Epidermal melanocyte (primary cell): ENCODE results near the gene PTPRB.

Experiments
- DNase-seq: peaks from one replicate; pipeline ENCODE4 v3.0.0; 2011; ENCODE audit warnings: low spot score; ENCODE audit not compliant: insufficient read length

PTPRB gene

DNA sequence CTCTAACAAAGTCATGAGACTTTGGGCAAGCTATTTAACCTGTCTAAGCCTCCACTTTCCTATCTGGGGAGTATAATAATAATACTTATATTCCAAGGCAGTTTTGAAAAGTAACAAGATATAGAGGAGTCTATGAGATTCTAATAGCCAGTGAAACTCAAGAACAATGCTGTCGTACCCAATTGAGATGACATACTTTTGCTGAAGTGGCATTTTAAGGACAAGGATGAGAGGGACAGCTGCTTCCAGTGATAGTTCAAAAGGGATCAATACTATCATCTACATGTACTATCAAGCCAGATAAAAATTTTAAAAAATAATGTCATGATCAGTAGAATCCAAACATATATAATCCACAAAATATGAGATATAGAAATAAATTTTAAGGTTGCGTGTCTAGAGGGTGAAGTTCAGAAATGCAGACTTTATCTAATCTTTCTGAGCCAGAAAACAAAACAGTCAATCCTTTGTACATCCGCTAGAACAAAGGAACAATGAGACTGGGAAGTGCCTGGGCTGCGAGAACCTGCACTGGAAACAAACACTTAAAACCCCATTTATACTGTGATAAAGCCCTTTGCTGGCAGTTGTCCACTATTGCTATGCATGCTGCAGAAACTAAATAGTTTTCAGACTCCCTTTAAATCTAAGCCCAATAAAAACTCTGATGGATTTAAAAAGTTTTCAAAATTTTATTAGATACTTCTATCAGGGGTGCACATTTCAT is 38.6 kb downstream of the PTPRB start:
- no peak for DNase-seq

GRCh38 chr12:70592664-70593063 is 44.6 kb downstream of the PTPRB start:
- no peak for DNase-seq

GRCh38 chr12:70590549-70591226 is 46.5 kb downstream of the PTPRB start:
- no peak for DNase-seq

DNA sequence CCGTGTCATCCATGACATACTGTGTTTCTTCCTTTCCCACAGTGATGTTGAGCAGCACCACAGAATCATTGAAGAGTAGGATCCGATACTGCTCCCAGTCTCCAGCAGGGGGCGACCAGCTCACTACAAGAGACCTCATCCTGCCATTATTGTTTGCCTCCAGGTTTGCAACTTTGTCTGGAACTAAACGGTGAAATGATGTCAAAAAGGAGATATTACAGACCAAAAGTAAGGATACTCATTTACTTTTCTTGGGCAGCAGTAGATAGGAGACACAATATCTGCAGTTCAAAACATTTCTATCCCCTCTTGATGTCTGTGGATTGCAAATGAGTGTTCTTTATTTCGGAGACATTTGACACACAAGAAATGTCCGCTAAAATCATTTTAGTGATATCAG is 47.2 kb downstream of the PTPRB start:
- DNase-seq = peak; percentile 59

DNA sequence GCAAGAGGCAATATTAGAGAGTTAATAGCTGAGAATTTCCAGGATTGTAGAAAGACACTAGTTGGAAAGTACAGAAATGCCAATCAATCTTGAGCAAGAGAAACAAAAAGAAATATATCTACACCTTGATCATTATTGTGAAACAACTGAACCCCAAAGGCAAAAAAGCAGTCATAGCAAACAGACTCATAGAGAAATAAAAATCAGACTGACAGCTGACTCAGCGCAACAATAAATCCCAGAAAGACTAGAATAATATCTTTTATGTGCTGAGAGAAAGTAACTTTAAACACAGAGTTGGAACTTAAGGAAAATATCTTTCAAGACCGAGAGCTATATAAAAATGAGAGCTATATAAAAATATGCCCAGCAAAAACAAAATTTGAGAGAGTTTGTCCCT is 52.9 kb downstream of the PTPRB start:
- DNase-seq = no peak

- no peak for DNase-seq
Measured at GRCh38 chr12:70583251-70583650, 54.0 kb downstream of the PTPRB start.

DNA sequence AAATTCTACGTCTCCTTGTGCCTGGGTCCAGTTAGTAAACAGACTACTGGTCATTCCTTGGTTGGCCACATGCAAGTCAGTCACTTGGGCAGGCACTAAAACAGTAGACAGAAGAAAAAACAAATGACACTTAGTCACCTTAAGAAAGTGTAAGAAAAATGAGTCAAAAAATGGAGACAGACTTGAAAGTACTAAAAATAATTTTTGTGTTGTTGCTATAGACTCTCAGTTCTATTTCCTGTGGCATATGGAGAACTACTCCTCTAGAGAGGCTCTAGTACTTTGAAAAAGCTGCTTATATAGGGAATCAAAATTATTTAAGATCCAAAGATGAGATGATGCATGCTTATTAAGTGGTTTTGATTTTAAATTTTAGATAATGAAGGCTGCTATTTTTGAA is 56.0 kb downstream of the PTPRB start:
- DNase-seq = no peak

GRCh38 chr12:70577283-70577634 is 60.0 kb downstream of the PTPRB start:
- DNase-seq = no peak

GRCh38 chr12:70576341-70577282 is 60.6 kb downstream of the PTPRB start:
- DNase-seq = peak; percentile 69

DNA sequence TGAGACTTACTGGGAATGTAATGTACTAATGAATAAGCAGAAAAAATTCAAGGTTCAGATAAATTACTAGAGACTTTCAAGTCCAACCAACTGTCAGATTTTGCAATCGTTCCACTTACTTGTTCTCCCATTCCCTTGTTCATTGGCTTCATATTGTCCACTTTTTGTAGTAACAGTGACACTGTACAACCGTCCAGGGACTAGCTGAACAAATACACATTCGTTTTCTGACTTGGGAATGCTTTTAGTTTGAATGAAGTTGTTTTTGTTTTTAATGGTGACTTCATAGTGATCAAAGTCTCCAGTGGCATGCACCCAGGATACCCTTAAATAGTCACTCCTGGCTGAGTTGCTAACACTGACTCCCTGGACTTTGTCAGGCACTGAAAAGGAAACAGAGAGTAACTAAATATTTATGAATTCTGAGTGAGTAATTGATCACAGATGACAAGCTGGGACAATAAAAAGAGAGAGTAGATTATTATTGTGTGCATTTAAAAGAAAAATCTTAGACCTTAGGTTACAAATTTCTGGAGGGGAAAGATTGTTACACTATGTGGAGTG is 65.4 kb downstream of the PTPRB start:
- no peak for DNase-seq

GRCh38 chr12:70571029-70571428 is 66.2 kb downstream of the PTPRB start:
- DNase-seq = no peak

DNA sequence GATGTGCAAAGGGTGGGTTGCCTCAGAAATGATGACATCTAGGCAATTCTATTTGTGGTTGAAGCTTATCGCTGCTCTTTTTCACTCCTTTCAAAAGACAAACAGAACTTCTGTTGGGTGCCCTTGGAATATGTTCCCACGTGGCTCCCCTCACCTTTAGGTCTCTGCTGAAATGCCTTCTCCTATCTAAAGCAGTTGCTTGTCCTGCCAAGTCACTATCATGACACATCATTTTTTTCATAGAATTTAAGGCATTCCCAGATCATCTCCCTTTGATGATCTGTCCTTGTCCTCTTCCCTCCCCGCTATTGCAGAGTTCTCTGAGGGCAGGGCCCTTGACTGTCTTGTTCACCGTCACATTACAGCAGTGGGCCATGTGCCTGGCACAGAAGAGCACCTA is 75.7 kb downstream of the PTPRB start:
- no peak for DNase-seq

DNA sequence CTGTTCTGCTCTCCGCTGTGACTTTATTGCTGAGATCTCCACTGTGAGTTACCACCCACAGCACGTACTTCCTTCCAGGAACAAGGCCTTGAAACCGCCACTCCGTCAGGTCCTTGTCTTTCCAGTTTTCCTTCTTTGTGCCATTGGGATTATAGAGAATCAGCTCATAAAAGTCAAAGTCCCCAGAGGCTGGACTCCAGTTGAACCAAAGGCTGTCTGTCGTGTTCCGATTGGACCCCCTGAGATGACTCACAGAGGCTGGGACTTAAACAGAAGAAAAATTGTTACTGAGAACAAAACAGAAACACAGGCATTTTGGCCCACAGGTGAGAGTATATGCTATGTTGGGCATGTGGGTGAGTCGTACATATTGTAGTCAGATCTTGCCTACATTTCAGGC is 76.6 kb downstream of the PTPRB start:
- no peak for DNase-seq

DNA sequence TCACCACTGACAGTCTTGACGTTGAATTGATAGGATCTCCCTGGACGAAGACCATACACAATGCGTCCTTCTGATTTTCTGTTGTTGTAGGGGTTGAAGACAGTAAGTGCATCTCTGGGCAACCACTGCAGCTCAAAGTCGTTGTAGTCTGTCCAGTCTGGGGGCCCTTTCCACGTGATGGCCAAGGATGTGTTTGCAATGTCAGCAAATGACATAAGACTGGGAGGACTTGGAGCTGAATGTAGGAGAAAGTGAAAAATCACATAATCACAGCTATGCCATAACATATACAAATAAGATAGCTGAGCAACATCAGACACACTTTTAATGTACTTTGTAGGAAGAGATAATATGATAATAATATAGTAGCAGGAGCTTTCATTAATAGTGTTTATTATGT is 77.8 kb downstream of the PTPRB start:
- DNase-seq = no peak

- DNase-seq = no peak
Measured at GRCh38 chr12:70557583-70558191, 79.5 kb downstream of the PTPRB start.

DNA sequence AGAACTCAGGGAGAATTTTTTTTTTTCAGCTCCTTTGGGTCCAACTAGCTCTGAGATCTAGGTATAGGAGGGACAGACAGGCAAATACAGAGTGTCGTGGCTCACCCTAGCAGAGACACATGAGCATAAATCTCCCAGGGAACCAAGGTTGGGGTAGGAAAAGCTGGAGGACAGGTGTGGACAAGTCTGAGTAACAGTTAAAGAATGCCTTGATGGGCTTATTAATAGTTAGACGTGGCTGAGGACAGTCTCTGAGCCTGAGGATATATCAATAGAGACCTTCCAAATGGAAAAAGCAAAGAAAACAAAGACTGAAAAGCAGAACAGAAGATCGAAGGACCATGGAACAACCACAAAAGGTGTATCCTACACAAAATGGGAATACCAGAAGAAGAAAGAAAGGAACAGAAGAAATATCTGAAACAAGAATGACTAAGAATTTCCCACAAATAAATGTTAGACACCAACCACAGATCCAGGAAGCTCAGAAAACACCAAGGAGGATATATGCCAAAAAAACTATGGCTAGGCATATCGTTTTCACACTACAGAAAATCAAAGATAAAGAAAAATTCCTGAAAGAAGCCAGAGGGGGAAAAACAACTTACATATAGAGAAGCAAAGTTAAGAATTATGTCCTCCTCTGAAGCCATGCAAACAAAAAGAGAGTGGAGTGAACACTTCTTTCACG is 80.9 kb downstream of the PTPRB start:
- DNase-seq = no peak

GRCh38 chr12:70555081-70555480 is 82.1 kb downstream of the PTPRB start:
- DNase-seq = no peak

DNA sequence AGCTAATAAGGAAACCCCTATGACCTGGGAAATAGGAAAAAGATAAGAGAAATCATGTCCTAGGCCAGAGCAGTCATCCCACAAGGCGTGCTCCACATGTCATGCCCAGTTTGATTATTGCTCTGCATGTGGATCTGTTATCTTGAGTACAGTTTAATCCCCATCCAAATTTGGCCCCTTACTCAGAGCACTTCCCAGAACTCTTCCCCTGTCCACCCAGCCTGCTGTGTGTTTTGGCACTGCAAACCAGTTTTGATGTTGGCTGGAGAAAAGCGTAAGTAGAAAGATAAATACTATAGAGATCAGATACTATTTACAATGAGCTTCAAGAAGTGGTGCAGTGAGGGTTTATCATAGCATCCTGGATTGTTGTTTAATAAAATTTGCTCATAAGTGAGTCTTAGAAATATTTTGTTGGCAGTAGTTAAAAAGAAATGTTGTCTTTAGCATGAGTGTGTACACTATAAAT is 83.8 kb downstream of the PTPRB start:
- DNase-seq = no peak

DNA sequence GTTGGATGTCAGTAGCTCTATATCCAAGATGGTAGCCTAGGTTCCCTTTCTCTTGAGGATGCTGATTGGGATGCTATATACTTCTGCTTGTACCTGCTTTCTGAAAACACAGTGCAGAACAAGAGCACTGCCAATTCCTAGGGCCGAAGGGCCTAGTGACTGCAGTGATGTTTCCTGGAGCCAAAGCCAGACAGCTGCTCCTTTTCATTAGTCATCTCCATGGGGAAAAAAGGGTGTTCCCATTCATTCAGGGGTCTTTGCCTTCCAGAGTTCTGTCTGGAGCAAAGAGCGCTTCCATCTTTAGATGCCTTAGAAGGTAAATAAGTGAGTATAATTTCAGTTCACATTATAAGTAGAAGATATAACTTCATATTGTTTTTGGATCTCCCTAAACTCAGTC is 85.5 kb downstream of the PTPRB start:
- no peak for DNase-seq

DNA sequence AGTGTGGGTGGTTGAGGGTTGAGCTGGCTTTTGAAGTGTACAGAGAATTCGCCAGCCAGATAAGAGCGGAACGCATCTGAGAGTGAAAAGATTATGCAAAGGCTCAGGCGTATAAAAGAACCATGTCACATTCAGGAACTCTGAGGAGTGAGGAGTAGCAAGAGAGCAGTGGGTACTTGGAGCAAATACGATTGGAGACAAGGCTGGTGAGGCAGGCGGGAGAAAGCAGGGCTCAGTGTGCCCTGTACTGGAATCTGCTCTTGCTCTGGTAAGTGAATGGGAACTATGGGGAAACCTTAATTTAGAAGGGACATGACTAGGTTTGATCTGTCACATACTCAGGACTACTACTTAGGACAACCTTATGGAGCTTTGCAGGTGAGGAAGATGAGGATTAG is 87.0 kb downstream of the PTPRB start:
- DNase-seq = no peak
